ENCODE results near the gene MGAT5.

Gene MGAT5

DNA sequence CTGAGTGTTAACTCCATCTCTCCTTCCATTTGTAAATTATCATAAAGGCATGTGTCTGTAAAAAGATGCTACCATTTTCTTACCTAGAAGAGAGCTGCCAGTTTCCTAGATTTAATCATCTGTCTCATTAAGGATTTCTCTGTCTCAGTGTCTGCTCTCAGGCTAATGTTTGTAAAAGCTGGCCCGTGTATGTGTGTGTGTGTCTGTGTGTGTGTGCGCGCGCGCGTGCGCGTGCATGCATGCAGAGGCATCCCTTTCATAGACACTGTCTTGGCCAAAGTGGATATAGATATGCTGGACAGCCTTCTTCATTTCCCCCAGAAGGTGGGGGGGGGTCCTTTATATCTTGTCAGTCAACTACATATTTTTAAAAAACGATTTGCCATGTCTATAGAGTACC is 18.9 kb downstream of the MGAT5 start:
- no peak overlapping the region; the same call in 1 of the 2 replicates for H3K4me3 ChIP-seq (ENCODE audit: low read length)
- TF ChIP-seq ZNF274 (IDR thresholded peaks at IDR 0.05; ENCODE audit: low read depth, low read length) = no peak

DNA sequence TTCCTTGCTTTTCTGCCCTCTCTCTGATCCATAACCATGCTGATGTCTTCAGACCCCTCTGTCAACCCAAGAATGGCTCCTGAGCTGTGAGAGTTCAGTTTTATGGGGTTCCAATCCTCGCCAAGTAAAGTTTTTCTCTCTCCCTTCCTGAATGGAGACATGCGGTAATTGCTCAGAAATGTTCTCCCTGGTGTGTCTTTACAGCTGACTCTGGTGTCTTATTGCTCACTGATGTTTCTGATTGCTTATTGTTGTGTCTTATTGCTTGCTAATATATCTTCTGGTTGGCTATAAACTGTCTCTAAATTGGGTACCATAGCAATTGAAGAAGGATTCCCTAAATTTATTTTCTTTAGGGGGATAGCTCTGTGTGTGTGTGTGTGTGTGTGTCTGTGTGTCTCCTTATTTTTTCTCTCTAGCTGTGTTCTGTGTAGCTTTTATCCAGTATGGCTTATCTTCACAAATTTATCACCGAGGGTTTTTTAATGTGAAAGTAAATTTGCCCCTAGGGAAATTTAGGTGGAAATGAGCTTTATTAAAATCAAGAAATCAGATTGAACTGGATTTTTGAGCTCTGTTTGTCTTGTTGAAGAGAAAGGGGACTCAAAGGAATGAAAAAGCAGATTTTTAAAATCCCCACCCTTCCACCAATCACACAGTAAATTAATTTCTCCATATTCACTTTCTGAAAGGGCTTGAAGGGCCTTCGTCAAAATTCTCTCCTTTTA is 19.5 kb downstream of the MGAT5 start:
- no peak overlapping the region; the same call in 1 of the 2 replicates for H3K4me3 ChIP-seq (ENCODE audit: low read length)
- no peak for TF ChIP-seq ZNF274 (IDR thresholded peaks at IDR 0.05; ENCODE audit: low read depth, low read length)

DNA sequence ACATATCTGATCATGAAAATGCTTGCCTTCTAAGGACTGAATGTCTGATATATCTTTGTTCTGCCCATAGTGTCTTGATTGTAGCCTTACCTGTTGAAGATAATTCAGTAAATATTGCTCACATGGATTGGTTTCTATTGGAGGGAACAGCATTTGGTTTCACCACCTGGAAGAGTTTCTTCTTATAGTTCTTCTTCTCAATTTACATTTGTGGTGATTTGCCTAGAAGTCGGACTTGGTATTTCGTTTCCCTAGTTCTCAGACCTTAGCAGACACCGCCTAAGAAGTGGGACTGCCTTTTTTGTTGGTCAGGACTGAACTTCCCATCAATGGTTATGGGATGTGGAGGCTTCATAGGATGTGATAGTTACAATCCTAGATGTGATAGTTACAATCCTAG is 20.2 kb downstream of the MGAT5 start:
- no peak for TF ChIP-seq ZNF274 (IDR thresholded peaks at IDR 0.05; ENCODE audit: low read depth, low read length)

DNA sequence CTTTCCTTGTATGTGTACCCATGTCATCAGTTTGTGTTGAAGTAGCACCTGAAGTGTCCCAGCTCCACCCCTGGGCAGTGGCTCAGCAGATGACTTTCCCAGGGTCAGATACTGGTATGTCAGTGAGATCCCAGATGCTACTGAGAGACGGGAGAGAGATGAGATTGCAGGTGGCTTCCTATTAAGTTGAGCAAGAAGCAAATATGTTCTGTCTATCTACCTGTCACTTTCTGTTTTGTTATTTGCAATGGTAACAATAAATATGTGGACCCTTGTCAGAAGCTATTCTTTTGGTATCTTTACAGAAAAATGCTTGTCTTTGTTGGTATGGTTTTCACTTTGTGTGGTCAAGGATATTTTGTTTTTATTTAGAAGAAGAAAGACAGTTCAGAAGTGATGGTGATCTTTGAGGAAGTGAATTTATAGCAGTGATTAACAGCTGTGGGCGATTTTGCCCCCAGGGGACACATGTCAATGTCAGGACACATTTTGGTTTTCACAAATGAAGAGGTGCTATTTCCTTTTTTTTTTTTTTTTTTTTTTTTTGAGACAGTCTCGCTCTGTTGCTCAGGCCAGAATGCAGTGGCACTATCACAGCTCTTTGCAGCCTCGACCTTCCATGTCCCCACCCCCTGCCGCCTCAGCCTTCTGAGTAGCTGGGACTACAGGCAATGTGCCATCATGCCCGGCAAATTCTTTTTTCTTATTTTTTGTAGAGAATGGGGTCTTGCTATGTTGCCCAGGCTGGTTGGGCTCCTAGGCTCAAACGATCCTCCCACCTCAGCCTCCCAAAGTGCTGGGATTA is 21.4 kb downstream of the MGAT5 start:
- peak overlapping the region; percentile 40; the same call in 1 of the 2 replicates for H3K4me3 ChIP-seq (ENCODE audit: low read length)
- no peak for TF ChIP-seq ZNF274 (IDR thresholded peaks at IDR 0.05; ENCODE audit: low read depth, low read length)

More for the DNA sequence above, 20.2 kb downstream of the MGAT5 start:
- H3K4me3 ChIP-seq (ENCODE audit: low read length) = no peak overlapping the region

DNA sequence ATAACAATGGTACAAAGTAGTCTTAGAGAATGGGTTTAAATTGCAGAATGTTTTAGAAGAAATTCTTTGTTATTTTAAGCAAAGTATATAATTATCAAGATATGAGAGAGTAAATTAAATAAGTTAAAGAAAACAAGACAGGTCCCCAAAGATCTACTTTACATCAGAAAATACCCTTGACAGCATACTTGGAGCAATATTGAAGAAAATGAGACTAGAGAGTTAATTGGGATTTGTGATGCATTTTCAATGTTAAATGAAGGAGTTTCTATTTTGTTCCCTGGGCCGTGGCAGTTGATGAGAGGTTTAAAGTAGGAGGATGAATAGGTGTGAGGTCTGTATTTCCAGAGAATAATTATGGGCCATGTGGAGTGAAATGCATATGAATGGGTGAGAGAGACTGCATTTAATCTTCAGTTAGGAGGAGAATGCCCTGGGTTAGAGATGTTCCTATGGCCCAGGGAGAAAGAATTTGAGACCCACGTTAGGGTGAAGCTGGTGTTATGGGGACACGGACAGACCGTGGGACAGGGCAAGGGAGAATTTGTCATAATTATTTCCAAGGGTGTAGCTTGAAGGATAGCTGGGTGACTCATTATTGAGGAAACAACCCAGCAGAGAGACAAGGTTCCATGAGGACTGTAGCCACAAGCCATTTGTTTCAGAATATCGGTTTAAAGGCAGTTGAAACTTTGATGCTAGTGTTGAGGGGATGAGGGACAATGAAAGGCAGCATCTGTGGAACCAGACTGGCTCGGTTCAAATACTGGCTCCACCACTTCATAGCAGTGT is 22.7 kb downstream of the MGAT5 start:
- no peak for TF ChIP-seq ZNF274 (IDR thresholded peaks at IDR 0.05; ENCODE audit: low read depth, low read length)
- H3K4me3 ChIP-seq (ENCODE audit: low read length) = no peak overlapping the region

DNA sequence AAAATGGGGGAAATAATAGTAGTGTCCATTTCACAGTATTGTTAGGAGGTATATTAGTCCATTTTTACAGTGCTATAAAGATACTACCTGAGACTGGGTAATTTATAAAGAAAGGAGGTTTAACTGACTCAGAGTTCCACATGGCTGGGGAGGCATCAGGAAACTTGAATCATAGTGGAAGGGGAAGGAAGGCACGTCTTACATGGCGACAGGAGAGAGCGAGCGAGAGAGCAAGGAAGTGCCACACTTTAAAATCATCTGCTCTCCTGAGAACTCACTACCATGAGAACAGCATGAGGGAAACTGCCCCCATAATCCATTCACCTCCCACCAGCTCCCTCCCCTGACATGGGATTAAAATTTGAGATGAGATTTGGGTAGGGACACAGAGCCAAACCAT is 23.4 kb downstream of the MGAT5 start:
- TF ChIP-seq ZNF274 (IDR thresholded peaks at IDR 0.05; ENCODE audit: low read depth, low read length) = no peak
- H3K4me3 ChIP-seq (ENCODE audit: low read length) = no peak overlapping the region

DNA sequence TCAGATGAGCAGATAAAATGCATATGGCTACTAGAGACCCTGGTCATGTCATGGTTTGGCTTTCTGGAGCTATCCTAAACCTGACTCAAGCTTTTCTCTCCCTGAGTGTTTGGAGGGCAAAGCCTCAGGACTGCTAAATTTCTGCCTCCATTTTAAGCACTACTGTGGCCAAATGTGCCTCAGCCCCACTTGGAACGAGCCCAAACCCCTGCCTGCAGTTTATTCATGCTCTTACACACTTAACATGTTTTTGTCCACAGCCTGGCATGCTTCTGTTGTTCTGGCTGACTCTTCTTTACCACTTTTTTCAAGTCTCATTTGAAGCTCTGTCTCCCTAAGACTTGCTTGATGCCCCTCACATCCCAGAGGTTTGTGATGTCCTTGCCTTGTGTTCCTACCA is 24.7 kb downstream of the MGAT5 start:
- TF ChIP-seq ZNF274 (IDR thresholded peaks at IDR 0.05; ENCODE audit: low read depth, low read length) = no peak
- no peak overlapping the region for H3K4me3 ChIP-seq (ENCODE audit: low read length)

DNA sequence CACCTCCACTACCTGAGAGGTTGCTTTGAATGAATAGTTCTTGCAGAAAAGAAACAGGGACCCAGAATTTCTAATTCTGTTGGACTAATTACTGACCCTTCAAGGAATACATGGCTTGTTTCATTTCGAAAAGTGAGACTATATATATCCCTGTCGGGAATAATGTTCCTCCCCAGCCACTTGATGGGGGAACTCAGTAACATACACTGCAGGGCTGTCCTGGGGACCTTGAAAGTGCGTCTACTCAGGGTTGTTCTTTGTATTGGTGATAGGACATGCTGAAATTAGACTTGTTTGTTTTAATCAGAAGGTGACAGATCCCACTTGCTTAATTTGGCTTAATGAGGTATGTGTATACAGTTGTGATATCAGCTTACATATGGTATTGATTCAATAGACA is 25.5 kb downstream of the MGAT5 start:
- no peak for TF ChIP-seq ZNF274 (IDR thresholded peaks at IDR 0.05; ENCODE audit: low read depth, low read length)
- no peak overlapping the region for H3K4me3 ChIP-seq (ENCODE audit: low read length)

DNA sequence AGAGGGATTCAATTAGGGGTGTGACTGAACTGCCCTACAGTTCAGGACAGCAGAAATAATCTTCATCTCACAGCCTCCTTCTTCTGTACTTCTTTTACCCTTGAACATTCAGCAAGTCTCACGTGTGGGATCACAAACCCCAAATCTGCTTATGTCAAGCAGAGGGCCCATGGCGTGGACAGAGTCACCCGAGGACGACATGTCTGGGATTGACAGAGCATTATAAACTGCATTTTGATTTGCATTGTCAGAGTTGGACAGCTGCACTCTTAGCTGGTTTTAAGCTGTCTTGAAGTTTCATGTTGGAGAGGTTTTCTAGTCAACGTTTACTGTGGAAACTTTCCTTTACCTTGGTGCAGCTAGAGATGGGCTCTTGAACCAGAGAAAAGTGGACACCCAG is 26.4 kb downstream of the MGAT5 start:
- no peak for TF ChIP-seq ZNF274 (IDR thresholded peaks at IDR 0.05; ENCODE audit: low read depth, low read length)
- no peak overlapping the region for H3K4me3 ChIP-seq (ENCODE audit: low read length)

DNA sequence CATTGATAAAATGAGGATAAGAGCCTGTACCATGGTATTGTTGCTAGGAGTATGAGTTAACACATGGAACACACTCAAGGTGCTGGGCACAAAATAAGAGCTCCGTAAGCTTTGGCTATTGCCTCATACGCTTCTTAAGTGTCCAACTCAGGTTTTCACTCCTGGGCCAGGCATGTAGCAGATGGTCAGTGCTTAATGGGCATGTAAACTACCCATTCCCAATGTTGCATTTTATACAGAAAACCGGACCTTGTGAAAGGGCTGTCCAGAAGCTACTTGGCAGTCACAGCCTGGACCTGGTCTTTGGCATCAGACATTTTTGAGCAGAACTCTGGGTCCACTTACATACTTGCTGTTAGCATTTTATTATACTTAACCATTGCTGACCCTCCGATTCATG is 26.9 kb downstream of the MGAT5 start:
- TF ChIP-seq ZNF274 (IDR thresholded peaks at IDR 0.05; ENCODE audit: low read depth, low read length) = no peak
- H3K4me3 ChIP-seq (ENCODE audit: low read length) = no peak overlapping the region

DNA sequence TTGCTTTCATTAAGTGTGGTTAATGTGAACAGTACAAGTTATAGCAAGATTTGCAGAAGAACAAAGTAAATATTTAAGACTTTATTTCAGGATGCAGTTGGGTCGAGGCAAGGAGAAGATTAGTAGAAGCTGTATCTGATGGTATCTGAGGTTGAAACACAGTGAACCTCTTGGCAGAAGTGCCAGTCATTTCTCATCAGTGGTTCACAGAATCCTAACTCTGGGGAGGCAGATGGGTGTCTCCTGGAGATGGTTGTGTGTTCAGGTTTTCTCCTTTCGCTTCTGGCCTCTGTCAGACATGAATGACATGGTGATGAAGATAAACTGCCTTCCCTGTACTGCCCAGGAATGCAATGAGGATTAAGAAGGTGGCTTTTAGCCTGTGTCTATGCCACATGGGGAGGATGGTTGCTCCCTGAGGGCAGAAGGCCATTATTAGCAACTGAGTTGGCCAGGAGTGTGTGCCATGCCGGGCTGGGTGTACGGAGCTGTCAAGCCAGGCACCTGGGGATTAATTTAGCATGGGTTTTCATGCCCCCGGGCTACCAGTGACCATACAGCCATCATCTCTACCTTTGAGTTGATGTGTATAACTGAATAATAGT is 28.0 kb downstream of the MGAT5 start:
- H3K4me3 ChIP-seq (ENCODE audit: low read length) = peak overlapping the region; percentile 28; the same call in 1 of the 2 replicates
- no peak for TF ChIP-seq ZNF274 (IDR thresholded peaks at IDR 0.05; ENCODE audit: low read depth, low read length)

DNA sequence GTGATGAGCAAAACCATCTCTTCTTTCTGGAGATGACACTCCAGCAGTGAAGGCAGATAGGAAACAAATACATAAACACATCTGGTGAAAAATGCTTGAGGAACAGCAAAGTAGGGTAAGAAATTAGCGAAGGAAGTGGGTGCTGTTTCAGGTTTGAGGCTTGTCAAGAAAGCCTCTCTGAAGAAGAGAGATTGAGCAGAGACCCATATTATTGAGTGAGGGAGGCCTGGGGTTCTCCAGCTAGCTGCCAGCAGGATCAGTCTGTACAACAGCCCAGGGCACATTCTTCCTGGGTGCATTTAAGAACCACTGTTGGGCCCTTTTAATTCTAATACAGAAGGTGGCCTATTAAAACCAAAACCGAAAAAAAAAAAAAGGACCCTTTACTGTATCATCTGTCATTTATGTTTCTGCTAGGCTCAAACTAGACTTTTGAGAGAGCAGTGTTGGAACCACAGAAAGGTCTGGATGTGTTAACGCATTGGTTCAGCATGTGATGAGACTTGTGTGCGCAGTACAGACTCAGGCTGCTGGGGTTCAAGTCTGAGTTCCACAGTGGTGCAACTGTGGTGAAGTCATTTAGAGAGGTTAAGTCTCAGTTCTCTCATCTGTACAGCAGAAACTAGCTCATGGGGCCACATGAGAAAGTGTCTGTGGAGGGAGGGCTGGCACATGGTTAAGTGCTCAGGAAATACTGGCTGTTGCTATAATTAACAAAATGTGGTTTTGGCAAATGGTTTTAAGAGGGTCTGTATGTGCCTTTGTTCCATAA is 28.9 kb downstream of the MGAT5 start:
- no peak for TF ChIP-seq ZNF274 (IDR thresholded peaks at IDR 0.05; ENCODE audit: low read depth, low read length)
- peak overlapping the region; percentile 9; the same call in 1 of the 2 replicates for H3K4me3 ChIP-seq (ENCODE audit: low read length)

DNA sequence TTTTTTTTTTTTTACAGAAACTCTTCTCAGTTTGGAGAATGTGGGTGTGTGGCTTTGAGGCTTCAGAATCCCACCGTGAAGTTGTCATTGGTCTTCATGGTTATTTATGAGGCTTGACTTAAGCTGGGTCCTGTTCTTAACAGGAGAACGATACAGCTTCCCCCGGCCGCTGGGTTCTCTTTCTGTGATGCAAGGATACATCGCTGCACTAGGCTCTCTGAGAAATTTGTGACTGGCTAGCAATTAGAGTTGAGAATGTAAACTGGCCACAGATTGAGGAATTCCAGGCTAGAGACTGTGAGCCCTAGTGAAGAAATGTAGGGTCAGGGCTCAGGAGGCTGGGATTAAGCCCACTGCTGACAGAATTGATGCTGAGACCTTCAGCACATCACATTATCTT is 29.8 kb downstream of the MGAT5 start:
- TF ChIP-seq ZNF274 (IDR thresholded peaks at IDR 0.05; ENCODE audit: low read depth, low read length) = no peak

More for the DNA sequence above, 29.8 kb downstream of the MGAT5 start:
- no peak overlapping the region; the same call in 1 of the 2 replicates for H3K4me3 ChIP-seq (ENCODE audit: low read length)

Data from GM08714 (cell line).